ENCODE measurements around the gene ABHD10.
A peak's percentile ranks its signal among the peaks of the same experiment; 100 is the strongest.

The ABHD10 gene

DNA sequence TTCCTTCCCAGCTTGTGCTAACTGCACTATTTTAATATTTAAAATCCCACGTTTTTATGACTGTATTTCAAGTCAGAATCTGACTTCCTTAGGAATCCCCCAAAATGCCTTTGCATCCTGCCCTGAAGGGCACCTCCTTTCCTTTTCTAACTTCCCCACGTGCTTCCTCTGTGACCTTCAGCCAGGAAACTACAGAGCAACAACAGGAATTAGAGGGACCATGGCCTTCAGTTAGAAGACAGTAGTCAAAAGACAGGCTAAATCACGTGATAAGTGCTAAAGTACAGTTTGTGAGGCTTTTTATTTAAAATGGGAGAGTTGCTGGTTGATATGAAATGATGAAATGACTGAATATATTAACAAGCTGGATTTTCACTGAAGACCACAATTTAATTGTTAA, 11.8 kb upstream of the ABHD10 start:
- no peak for DNase-seq

DNA sequence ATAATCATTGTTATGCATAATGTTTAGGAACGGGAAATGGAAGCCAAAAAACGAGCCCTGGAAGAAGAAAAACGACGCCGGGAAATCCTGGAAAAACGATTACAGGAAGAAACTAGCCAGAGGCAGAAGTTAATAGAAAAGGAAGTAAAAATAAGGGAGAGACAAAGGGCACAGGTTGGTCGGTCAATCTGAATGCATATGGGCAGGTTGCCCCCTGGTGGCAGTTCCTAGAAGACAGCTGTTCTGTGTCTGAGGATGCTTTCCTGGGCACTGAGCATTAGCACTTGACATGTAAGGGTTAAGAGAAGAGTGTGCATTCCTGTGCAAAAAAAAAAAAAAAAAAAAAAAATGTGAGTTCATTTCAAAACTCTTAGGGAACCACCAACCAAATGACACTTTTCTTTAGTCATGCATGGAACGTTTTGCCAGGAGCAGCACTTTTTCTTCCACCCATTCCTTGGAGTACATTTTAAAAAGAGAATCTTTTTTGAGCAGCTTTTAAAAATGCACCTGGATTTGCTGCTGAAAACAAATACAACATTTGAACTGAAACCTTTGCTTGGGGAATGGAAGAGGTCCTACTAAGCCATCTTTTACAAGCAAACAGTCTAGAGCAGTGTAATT, 11.1 kb upstream of the ABHD10 start:
- peak; percentile 29 to 80 (median 63) for DNase-seq

DNA sequence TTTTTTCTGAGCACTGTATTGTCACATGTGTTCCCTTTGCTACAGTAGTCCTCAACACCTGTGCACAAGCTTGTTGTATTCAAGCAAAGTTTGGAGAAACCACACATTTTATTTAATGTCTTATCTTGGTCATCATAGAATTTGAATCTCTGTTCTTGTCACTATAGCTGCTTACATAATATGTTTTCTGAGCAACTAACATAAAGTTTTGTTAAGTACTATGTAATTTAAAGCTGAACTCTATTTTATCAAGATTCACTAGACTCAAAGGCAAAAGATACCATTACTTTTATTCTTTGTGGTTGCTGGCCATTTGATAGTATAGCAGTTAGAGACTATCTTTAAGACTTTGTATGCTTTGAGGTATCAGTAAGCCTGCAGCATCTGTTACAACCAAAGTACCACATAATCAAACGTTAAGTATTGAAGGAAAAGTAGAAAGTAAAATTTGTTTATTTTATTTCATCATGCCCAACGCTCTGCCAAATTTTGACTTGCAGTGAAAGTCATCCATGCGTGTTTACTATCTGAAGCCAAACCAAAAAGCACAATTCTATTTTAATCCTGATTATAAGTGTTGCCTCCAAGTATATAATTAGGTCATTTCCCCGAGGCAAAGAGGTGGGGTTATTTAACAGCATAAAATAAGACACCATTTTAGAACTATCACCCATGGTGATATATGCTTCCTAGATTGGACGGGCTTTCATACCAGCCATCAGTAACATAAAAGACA, 10.3 kb upstream of the ABHD10 start:
- peak in 1 of 5 experiments; percentile 22 for DNase-seq

DNA sequence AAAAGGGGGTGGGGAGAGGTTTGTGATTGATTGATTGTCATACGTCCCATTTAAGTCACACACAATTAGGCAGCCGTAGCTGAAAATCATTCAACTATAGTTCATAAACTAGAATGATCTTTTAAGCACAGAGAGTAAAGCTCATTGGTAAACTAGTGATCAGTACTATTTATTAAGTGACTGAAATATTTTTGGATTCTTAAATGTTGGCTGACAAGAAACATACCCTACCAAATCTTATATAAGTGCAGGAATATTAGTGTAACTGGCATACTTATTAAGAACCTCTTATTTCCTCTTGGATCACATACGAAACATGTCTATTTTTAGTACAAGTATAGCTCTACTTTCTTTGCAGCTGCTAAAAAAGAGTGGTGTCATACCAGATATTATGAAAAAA, 8.4 kb upstream of the ABHD10 start:
- DNase-seq, result no peak

DNA sequence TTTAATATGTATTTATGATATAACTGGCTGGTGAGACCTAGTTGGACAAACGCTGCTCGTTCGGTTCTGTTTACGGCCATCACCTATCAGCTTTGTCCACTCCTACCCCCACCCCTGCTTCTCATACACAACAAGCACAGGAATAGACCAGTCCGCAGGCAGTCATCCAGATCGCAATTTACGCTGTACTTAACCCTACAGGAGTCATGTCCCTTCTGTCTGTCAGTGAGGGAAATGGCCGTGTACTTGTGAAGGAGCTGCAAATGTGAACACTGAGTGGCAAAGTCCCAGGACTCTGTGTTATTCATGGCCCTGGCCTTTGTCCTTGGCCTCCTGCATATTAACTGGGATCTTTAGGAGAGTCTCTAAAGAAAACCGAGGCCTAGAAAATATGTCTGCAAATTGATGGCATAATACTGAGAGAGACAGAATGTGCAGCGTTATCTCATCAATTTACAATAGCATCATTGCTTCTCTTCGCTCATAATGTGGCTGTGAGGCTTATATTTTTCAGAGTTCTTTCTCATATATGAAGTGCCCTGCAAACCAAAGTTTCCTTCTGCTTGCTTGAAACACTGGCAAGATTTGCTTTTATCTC, 7.2 kb upstream of the ABHD10 start:
- no peak for DNase-seq

DNA sequence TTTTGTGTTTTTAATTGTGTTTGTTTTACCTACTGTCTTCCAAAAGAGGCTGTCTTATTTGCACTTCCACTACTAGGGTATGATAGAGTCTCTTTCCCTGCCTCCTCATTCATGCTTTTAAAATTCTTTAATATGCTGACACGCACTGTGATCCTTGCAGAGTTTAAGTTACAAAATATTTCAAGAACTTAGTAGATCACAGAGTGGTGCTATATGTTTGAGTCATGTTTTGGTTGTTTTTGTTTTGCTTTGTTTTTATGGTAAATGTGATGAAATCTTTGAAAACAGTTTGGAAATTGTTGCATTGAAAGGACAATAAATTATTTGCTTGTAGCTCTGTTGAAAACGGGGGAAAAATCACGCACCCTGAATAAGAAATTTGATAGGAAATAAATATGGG, 5.9 kb upstream of the ABHD10 start:
- no peak for DNase-seq

DNA sequence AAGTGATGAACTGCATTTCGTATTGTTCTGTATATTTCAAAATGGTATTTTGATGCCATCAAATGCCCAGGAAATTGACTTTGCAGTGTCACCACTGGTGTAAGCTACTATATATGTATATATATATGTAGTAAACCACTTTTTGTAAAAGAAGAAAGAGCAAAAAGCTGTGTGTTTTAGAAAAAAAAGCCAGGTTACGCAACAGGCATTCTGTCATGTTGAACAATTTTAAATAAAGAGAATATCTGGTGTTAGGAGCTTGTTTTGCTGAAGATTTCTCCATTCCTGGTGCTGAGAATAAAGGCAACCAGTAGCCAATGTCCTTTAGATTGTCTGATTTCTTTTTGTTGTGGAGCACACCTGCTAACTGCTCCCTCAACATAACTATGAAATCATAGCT, 3.7 kb upstream of the ABHD10 start:
- DNase-seq, result no peak

DNA sequence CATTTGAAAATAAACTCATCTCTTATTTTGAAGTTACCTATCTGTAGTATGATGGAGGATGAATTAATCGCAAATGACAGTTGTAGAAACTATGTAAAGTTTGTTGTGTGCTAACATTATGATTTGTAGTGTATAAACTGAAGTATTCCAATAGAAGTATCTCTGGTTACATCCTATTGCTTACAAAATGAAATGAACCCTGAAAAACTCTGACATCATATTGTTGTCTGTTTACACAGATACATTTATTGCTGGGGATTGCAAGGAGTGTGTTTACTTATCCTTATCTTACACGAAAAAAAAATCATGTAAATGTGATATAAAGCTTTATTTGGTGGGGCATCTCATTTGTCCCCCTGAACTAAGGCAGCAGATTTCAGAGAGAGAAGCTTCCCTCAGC, 2.6 kb upstream of the ABHD10 start:
- no peak for DNase-seq

DNA sequence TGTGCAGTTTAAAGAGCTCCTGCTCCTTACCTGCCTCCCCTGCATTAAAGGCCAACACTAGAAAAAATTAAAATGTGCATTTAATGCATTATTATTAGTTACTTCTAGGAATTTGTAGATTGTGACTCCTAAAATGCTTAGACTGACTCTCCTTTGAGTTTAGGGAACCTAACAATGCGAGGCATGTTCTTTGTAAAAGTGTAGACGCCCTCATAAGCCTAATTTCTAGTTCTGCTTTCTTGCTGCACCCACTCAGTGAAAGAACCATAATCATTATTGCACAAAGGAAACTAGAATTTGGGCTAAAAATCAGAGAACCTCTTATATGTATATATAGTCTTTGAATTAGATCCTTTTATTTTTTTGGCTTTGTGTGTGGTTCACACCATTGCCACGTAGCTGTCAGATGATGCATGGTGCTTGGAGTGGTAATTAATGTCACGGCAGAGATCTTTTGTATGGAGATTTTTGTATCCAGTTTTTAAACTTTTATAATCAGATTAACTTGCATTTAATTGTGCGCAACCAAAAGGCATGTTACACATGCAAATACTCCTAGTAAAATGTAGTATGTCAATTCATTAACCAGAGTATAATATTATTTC, 710 bp downstream of the ABHD10 start:
- DNase-seq, result peak in 2 of 5 experiments; percentile 14 to 65

DNA sequence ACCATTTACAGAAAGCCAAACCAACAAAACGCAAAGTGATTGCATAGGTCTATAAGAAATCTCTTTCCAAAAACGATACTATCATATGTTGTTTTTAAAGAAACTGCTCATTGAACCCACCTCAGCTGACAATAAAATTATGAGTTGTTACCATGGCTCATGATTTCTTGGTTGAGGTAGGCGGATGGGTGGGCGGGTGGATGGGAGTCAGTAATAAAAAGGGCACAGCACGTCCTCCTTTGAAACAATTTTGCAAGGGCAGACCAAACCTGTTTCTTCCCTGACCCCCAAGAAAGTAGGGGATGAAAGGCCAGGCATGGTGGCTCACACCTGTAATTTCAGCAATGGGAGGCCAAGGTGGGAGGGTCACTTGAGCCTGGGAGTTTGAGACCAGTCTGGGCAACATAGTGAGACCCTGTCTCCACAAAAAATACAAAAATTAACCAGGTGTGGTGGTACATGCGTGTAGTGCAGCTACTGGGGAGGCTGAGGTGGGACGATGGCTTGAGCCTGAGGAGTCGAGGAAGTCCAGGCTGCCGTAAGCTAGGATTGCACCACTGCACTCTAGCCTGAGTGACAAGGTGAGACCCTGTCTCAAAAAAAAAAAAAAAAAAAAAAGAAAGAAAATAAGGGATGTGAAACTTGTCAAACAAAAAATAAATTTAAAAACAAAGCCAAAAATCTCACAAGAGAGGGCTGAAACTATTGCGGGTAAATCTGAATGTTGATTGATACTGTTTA, 2.1 kb downstream of the ABHD10 start:
- DNase-seq, result peak in 1 of 5 experiments; percentile 37

DNA sequence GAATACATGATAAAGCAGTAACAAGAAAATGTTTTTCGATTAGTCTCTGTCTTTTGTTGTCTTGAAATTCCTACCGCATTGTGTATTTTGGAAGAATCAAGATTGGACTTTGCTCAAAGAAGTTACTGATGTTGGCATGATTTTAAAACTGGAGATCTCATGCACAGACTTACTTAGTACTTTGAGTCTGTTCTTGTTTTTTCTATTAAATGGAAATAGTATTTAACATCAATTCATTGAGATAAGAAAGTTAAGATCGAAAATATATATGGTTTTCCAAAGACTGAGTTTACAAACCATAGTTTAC, 2.6 kb downstream of the ABHD10 start:
- no peak for DNase-seq

DNA sequence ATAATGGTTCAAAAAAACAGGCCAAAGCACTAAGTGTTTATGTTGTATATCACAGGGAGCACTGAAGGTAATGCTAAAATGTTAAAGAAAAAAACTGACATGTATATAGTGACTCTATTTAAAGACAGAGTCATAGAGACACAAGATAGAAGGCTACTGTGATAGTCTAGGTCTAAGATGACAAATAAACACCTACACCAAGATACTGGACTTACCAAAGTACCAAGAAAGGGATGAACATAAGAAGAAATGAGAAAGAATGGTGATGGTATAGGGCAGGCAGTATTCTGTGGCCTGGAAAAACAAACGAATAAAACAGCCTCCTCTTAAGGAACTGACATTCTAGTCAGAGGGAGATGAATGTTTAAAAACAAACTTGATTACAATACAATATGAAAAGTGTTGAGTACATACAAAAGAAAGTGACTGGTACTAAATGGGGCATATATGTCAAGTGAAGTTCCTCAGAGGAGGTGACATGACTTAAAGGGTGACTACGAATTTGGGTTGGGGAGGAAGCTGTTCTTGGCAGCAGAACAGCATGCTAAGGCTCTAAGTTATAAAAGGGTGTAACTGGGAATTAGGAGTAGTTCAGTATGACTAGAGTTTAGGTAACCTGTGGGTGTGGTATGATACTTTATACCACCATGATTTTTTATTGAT, 5.9 kb downstream of the ABHD10 start:
- DNase-seq, result no peak

DNA sequence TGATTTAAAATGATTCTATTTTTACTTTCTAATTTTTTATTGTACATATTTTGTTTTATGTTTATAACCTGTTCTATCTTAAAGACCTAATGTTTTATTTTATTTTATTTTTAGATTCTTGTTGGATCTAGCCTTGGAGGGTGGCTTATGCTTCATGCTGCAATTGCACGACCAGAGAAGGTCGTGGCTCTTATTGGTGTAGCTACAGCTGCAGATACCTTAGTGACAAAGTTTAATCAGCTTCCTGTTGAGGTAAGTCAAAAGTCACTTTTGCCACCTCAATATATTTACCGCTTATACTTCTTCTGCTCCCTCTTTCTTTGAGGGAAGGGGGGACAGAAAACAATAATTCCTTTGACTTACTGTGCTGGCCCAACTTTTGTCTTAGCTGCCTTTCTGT, 8.0 kb downstream of the ABHD10 start:
- DNase-seq, result peak in 1 of 5 experiments; percentile 25

DNA sequence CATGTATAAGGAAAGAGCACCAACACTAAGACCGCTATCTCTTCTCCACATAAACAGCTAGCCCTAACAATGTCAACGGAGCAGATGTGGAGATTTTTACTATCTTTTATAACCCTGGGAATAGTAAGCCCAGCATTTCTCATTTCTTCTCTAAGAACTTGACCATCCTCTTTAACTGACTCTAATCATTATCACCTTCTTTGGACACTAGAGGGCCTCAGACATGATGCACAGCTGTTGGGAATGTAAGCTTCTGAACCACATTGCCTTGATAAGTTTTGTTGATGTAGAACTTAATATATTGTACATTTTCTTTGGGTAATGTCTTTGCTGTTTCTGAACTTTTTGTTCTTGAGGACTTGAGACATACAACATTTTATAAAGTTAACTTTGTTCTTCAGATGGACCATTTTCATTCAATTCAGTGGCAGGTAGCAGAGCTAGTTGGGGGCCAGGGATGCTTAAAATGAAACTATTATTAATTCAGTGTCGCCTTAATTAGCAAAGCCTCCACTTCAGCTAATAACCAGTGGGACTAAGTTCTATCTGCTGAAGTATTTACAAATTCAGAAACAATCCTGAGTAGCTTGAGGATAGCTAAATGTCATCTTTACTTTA, 10.3 kb downstream of the ABHD10 start:
- DNase-seq, result peak in 1 of 5 experiments; percentile 56

DNA sequence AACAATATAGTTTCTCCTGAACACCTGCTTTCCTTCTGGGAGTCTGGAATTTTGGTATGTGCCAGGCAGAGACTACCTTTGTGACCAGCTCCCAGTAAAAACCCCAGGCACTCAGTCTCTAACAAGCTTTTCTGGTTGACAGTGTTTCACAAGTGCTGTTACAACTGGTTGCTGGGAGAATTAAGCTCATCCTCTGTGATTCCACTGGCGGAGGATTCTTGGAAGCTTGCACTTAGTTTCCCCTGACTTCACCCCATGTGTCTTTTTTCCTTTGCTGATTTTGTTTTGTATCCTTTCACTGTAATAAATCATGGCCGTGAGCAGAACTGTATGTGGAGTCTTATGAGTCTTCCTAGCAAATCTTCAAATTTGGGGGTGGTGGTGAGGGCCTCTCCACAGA, 14.2 kb downstream of the ABHD10 start:
- no peak for DNase-seq

DNA sequence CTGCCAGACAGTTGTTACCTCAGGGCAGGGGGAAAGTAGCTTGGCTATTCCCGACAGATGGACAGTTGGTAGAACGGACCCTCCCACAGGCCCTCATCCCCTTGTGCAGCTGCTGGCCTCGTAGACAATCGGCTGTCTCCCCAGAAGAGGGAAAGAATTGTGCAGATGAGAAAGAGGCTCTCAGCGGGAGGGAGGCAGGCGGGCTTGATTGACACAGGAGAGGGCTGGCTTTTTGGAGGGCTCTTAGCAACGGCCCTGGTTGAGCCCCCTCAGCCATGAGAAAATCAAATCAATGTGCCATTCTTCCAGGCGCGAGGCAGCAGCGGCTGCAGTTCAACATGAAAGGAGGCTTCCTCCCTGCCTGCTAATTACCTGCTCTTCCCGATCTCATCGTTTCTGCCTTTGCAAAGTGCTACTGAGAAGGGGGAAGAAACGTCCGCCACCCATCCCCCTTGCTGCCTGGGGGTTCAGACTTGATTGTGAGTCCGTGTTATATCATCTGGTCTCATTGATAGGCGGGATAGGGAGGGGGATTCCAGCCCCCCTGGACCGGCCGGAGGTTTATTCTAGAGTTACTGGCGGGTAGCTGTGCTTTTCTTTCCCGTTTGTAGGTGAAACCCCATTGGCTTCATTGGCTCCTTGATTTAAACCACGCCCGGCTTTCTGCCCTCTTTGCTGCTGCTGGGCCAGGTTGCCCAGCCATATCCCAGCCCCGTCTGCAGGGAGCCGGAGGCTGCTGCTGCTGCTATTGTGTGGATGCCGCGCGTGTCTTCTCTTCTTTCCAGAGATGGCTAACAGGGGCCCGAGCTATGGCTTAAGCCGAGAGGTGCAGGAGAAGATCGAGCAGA, 20.0 kb downstream of the ABHD10 start, which contains the start of gene TAGLN3:
TSS of gene TAGLN3 (plus strand) at position 287 of the 848 bp plus-strand sequence. CDS start at position 788, 501 bp downstream.
- no peak for DNase-seq

DNA sequence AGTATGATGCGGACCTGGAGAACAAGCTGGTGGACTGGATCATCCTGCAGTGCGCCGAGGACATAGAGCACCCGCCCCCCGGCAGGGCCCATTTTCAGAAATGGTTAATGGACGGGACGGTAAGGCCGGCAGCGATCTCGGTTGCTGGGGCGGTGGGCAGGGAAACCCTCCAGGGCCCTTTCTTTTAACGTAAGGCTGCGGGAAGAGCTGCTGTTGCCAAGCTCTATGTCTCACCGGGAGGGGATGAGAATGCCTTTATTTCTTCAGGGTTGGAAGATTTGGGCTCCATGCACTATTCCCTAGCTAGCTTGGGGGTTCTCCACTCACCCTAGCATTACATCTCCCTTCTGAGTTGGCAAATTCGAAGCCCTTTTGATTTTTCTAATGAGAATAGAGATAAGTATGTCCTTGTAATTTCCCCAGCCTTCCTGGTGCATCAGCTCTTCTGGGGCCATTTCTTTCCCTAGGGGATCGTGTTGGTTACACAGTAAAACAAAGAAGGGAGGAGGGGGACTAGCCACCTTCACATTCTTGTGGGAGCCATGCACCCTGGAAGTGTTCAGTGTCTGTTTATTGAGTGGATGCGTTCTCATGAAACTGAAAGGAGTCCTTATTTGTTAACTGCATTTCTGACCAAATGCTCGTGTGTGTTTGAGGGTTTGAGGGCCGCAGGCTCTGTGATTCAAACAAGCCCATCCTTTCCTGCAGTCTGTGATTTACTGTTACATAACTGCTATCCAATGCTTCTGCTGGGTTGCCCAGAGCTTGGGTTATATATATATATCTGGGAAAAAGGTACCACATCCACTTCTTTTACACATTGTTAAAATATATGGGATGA, 20.9 kb downstream of the ABHD10 start:
- no peak for DNase-seq

DNA sequence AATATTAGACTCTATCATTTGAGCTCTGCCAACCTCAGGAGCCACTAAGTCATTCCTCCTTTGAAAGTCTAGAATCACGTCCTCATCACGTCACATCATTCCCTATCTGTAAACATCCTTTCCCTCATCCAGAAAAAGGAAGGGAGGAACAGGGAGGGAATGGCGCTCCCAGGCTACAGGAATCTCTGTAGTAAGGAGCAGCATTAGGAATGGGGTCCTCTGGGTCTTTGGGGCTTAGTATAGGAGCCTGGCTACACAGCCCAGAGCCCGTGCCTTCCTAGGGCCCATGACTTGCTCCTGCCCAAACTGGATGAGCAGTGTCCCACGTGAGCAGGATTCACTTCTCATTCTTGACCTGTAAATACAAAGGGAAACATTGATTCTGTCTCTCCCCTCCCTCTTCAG, 21.5 kb downstream of the ABHD10 start:
- no peak for DNase-seq

DNA sequence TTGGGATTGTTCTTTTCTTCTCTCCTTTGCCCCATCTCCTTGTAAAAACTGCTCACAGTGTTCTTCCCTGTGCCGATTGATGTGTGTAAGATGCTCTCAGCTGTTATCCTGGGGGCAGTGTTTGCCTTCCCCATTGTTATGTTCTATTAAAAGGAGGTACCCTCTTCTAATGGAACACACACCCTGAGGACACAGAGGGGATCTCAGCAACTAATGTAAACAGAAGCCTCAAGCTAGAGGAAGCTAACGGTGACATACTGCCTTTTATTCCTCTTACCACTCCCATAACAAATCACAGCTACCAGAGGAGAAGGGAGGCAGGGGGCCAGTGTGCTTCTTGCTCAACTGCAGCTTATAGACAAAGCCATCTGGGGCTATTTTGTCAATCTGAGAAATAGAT, 22.1 kb downstream of the ABHD10 start:
- DNase-seq, result no peak

DNA sequence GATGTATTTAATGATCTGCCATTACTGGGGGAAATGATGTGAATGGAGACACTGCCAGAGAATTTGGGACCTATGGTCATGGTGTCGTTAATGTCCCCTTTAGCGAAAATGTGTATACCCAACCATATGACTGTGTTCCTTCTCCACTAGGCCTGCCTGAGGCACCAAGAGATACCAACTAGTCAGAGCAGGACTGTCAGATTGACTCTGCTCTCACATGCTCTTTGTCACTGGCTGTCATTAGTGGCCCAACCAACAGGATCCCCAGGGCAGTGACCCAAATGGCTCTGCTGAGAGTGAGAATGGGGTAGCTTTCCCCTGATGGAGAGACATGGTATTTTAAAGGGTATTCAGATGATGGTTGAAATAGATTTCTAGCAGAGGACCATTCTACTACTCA, 22.7 kb downstream of the ABHD10 start:
- DNase-seq, result no peak

All from T-helper 2 cell (primary cell).